SU-DHL-6 (cell line): Measurements from ENCODE around the gene RPL22L1.

Source experiments
- H2AFZ ChIP-seq: fragments of 200-600 bp; sonication (generic); 2 replicates; pipeline ENCODE4 v1.6.1; 2014; ENCODE audit warnings: low read depth, mild to moderate bottlenecking, moderate library complexity, mixed read lengths, antibody characterized with exemption, low read length; ENCODE audit not compliant: severe bottlenecking
- H3F3A ChIP-seq: fragments of 200-600 bp; shearing (Covaris generic); 2 replicates; pipeline ENCODE4 v1.6.0; 2016; ENCODE audit warnings: antibody characterized with exemption, mild to moderate bottlenecking; ENCODE audit not compliant: insufficient read depth
- H3K27ac ChIP-seq: fragments of 200-600 bp; sonication (generic); 2 replicates; pipeline ENCODE4 v1.5.1; 2016; ENCODE audit warnings: low read depth, mild to moderate bottlenecking, low read length, moderate library complexity, mixed read lengths
- H3K27me3 ChIP-seq: fragments of 200-600 bp; sonication (generic), shearing (Covaris generic); 2 replicates; pipeline ENCODE4 v1.6.0; 2014; ENCODE audit warnings: mild to moderate bottlenecking, low read length
- H3K36me3 ChIP-seq: fragments of 200-600 bp; sonication (generic); 2 replicates; pipeline ENCODE4 v1.6.1; 2014; ENCODE audit warnings: mild to moderate bottlenecking, low read length, mixed read lengths
- H3K4me2 ChIP-seq: fragments of 300-600, 200-600 bp; shearing (Covaris generic), sonication (generic); 2 replicates; pipeline ENCODE4 v1.6.0; 2014; ENCODE audit warnings: low read length, low read depth, mild to moderate bottlenecking; ENCODE audit not compliant: poor library complexity, severe bottlenecking
- H3K4me3 ChIP-seq: fragments of 200-600 bp; sonication (generic); 2 replicates; pipeline ENCODE4 v1.5.1; 2014; ENCODE audit warnings: antibody characterized with exemption, low read length, mild to moderate bottlenecking, mixed read lengths; ENCODE audit not compliant: insufficient read depth, poor library complexity, severe bottlenecking
- H3K79me2 ChIP-seq: fragments of 200-600 bp; sonication (generic); 2 replicates; pipeline ENCODE4 v1.6.1; 2014; ENCODE audit warnings: mild to moderate bottlenecking, low read length, moderate library complexity; ENCODE audit not compliant: insufficient read depth
- H3K9ac ChIP-seq: fragments of 200-600 bp; sonication (generic); 2 replicates; pipeline ENCODE4 v1.7.0; 2014; ENCODE audit warnings: mild to moderate bottlenecking, low read length
- H3K9me2 ChIP-seq: fragments of 200-600 bp; sonication (generic); replicated peaks from 2 replicates; pipeline ENCODE4 v1.6.1; 2014; ENCODE audit warnings: low read length; ENCODE audit not compliant: insufficient read depth
- H3K9me3 ChIP-seq: fragments of 200-600 bp; sonication (generic); 2 replicates; pipeline ENCODE4 v1.6.1; 2014; ENCODE audit warnings: low read length, mixed read lengths; ENCODE audit not compliant: insufficient read depth
- H4K20me1 ChIP-seq: fragments of 200-600 bp; sonication (generic); 2 replicates; pipeline ENCODE4 v1.6.1; 2014; ENCODE audit warnings: low read depth, mild to moderate bottlenecking, antibody characterized with exemption, low read length, moderate library complexity, mixed read lengths
- CTCF ChIP-seq: fragments of 200-600 bp; sonication (generic); IDR thresholded peaks from one replicate; pipeline ENCODE4 v1.5.1; 2017; ENCODE audit warnings: antibody characterized with exemption, mild to moderate bottlenecking, low read length, moderate library complexity; ENCODE audit not compliant: insufficient read depth, poor library complexity, severe bottlenecking
- EZH2phosphoT487 ChIP-seq: fragments of 200-600 bp; sonication (generic), shearing (Covaris generic); conservative IDR thresholded peaks from 2 replicates; pipeline ENCODE4 v1.6.1; 2018; ENCODE audit warnings: mild to moderate bottlenecking, antibody characterized with exemption, low read length, moderate library complexity, mixed read lengths

The RPL22L1 gene

GRCh38 chr3:170863816-170864215, 6.2 kb downstream of the RPL22L1 start:
- Histone ChIP-seq H4K20me1 (peaks cover 26% of the 10 kb centered on the region), H3K9me2 (no peaks in the 10 kb centered on the region), H3K9me3 (no peaks in the 10 kb centered on the region), H3K4me3 (no peak overlapping the region), H3K4me2 (no peak overlapping the region), H3K9ac (no peak overlapping the region), H2AFZ (no peak overlapping the region), H3K27ac (no peak overlapping the region), H3K27me3 (no peaks in the 10 kb centered on the region), H3K36me3 (peaks cover 32% of the 10 kb centered on the region), H3K79me2 (peaks cover 10% of the 10 kb centered on the region), H3F3A (peaks cover 58% of the 10 kb centered on the region)
- no peak for TF ChIP-seq CTCF
- TF ChIP-seq EZH2phosphoT487, result no peak

- H3K79me2 ChIP-seq, result no peaks in the 10 kb centered on the region
- no peak overlapping the region for H3K4me2 ChIP-seq
- H2AFZ ChIP-seq, result no peak overlapping the region
- no peaks in the 10 kb centered on the region for H3K9me3 ChIP-seq
- H3F3A ChIP-seq, result peaks cover 48% of the 10 kb centered on the region
- H3K9me2 ChIP-seq, result no peaks in the 10 kb centered on the region
- no peak for TF ChIP-seq EZH2phosphoT487
- no peak for TF ChIP-seq CTCF
- no peaks in the 10 kb centered on the region for H3K27me3 ChIP-seq
- H3K4me3 ChIP-seq, result no peak overlapping the region
- H3K36me3 ChIP-seq, result peaks cover 24% of the 10 kb centered on the region
- H3K27ac ChIP-seq, result no peak overlapping the region
- peaks cover 19% of the 10 kb centered on the region for H4K20me1 ChIP-seq
- no peak overlapping the region for H3K9ac ChIP-seq
Observed at GRCh38 chr3:170862618-170863374, 7.2 kb downstream of the RPL22L1 start.

- Histone ChIP-seq H3F3A (peaks cover 6% of the 10 kb centered on the region), H3K27ac (no peak overlapping the region), H3K4me2 (no peak overlapping the region), H3K27me3 (no peaks in the 10 kb centered on the region), H3K9ac (no peak overlapping the region), H3K79me2 (no peaks in the 10 kb centered on the region), H4K20me1 (no peaks in the 10 kb centered on the region), H2AFZ (no peak overlapping the region), H3K4me3 (no peak overlapping the region), H3K9me2 (no peaks in the 10 kb centered on the region), H3K36me3 (no peaks in the 10 kb centered on the region), H3K9me3 (no peaks in the 10 kb centered on the region)
- TF ChIP-seq CTCF (no peak), EZH2phosphoT487 (no peak)
Observed at GRCh38 chr3:170858599-170858998, 11.4 kb downstream of the RPL22L1 start.
